Eye (tissue), 1 donor: ENCODE results near the gene LPCAT4.
"Not testable (repeated sequence)": the region's sequence is repeated elsewhere in the genome, so short reads cannot be mapped to it uniquely, and the experiment has no call there.

Experiments used
- DNase-seq: peaks from one replicate; pipeline ENCODE4 v3.0.0-alpha.2; 2015

Gene LPCAT4

GRCh38 chr15:34367101-34368081, at the start of gene LPCAT4:
TSS of gene LPCAT4 (minus strand) at chr15:34367196. CDS start at chr15:34367100, 96 bp downstream.
- peak; percentile 95 for DNase-seq

GRCh38 chr15:34409511-34409910, 42.5 kb upstream of the LPCAT4 start:
- not testable (repeated sequence) for DNase-seq

GRCh38 chr15:34408973-34409372, 42.0 kb upstream of the LPCAT4 start:
- DNase-seq = not testable (repeated sequence)

GRCh38 chr15:34403899-34404298, 36.9 kb upstream of the LPCAT4 start:
- not testable (repeated sequence) for DNase-seq

- not testable (repeated sequence) for DNase-seq
These were observed 36.2 kb upstream of the LPCAT4 start for GRCh38 chr15:34403160-34403598.

GRCh38 chr15:34397637-34398259, 30.8 kb upstream of the LPCAT4 start:
- not testable (repeated sequence) for DNase-seq

GRCh38 chr15:34392981-34393380, 26.0 kb upstream of the LPCAT4 start:
- DNase-seq = not testable (repeated sequence)

GRCh38 chr15:34389594-34390086, 22.6 kb upstream of the LPCAT4 start:
- not testable (repeated sequence) for DNase-seq

GRCh38 chr15:34381829-34382521, 15.0 kb upstream of the LPCAT4 start:
- not testable (repeated sequence) for DNase-seq

- DNase-seq = not testable (repeated sequence)
These were observed 13.5 kb upstream of the LPCAT4 start for GRCh38 chr15:34380491-34380890.

GRCh38 chr15:34376856-34377255, 9.9 kb upstream of the LPCAT4 start:
- no peak for DNase-seq

- not testable (repeated sequence) for DNase-seq
These were observed 8.5 kb upstream of the LPCAT4 start for GRCh38 chr15:34375541-34375940.

- DNase-seq = no peak
These were observed 7.8 kb upstream of the LPCAT4 start for GRCh38 chr15:34374816-34375215.

- no peak for DNase-seq
These were observed 7.0 kb upstream of the LPCAT4 start for GRCh38 chr15:34373951-34374350.

GRCh38 chr15:34370643-34371042, 3.6 kb upstream of the LPCAT4 start:
- DNase-seq = no peak

- no peak for DNase-seq
These were observed 3.1 kb upstream of the LPCAT4 start for GRCh38 chr15:34370129-34370528.

GRCh38 chr15:34366271-34367065, 528 bp downstream of the LPCAT4 start:
- peak; percentile 85 for DNase-seq

- no peak for DNase-seq
These were observed 1.2 kb downstream of the LPCAT4 start for GRCh38 chr15:34365836-34366235.

GRCh38 chr15:34365091-34365825, 1.7 kb downstream of the LPCAT4 start:
- DNase-seq = peak; percentile 24

GRCh38 chr15:34364041-34364440, 3.0 kb downstream of the LPCAT4 start:
- DNase-seq = no peak

- no peak for DNase-seq
These were observed 4.8 kb downstream of the LPCAT4 start for GRCh38 chr15:34362047-34362773.
